GM12801 (cell line): ENCODE measurements around the gene COG5.

Experiments used
- TF ChIP-seq, protein P1 (sequence below): IDR thresholded peaks from one replicate; pipeline ENCODE4 v1.5.1; 2011; ENCODE audit warnings: control low read depth; ENCODE audit not compliant: insufficient read length; ENCODE audit errors: extremely low read depth

Gene COG5

DNA sequence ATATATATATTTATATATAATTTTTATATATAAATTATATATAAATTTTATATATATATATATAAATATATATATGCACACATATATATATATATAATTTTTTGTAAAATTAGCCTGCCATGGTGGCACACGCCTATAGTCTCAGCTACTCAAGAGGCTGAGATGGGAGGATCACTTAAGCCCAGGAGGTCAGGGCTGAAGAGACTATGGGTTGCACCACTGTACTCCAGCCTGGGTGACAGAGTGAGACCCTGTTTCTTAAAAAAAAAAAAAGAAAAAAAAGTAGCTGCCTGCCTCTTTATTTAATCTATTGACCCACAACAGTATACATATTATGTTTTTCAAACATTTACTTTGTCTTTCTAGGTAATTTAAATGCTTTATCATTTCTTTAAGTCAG lies 35.5 kb upstream of the COG5 start:
- TF ChIP-seq, protein P1, sequence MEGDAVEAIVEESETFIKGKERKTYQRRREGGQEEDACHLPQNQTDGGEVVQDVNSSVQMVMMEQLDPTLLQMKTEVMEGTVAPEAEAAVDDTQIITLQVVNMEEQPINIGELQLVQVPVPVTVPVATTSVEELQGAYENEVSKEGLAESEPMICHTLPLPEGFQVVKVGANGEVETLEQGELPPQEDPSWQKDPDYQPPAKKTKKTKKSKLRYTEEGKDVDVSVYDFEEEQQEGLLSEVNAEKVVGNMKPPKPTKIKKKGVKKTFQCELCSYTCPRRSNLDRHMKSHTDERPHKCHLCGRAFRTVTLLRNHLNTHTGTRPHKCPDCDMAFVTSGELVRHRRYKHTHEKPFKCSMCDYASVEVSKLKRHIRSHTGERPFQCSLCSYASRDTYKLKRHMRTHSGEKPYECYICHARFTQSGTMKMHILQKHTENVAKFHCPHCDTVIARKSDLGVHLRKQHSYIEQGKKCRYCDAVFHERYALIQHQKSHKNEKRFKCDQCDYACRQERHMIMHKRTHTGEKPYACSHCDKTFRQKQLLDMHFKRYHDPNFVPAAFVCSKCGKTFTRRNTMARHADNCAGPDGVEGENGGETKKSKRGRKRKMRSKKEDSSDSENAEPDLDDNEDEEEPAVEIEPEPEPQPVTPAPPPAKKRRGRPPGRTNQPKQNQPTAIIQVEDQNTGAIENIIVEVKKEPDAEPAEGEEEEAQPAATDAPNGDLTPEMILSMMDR = no peak

DNA sequence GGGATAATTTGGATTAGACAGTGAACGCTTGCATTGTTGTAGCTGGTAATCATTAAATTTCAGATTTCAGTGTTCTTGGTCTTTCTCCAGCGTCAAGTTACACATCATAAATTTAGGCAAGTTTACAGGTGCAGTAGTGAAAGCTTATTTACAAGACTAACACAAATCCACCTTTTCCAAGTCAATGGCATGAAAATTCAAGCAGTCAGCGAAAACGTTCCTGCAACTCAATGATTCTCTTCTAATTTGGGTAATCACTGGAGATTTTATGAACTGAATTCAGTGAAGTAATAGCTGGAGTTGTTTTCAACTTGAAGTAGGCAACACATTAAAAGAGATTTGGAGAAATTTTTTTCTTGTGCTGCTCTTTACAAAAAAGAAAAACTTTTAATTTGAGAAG lies 34.2 kb upstream of the COG5 start:
- TF ChIP-seq, protein P1 = no peak

DNA sequence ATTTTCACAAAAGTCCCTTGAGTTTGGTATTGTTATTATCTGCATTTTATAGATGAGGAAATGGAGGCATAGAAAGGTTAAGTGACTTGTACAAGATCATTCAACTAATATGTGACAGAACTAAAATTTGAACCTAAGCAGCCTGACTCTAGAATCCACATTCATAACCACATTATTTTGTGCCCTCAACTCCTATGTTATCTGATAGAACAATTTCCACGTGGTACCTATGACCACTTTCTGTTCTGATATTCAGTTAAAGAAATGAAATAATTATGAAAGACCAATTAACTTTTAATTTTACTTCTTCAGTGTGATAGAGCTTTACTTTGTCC lies 33.8 kb upstream of the COG5 start:
- TF ChIP-seq, protein P1 = no peak

DNA sequence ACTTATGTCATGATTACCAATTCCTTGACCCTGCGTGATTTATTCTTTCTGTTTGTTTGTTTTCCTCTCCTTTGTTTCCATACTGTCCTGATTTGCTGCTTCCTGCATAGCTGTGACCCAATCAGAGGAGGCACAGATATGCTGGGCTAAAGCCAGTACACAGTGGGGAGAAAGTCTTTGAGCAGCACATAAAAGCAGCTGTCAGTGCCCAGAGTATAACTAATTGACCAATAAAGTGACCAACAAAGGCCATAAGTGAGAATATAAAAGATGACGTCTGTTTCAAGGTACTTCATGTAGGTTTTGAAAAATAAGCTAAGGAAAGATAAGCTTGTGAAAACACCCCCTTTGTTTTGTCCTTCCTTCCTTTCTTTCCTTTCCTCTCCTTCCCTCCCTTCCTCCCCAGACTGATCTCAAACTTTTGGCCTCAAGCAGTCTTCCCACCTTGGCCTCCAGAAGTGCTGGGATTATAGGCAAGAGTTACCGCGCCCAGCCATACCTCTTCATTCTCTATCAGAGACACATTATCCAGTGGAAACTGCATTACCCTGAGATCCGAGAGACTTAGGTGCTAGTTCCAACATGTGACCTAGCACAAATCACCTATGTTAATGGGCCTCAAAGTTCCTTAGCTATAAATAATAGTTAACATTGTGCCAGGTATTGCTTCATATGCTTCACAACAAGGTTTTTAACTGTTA lies 33.3 kb upstream of the COG5 start:
- TF ChIP-seq, protein P1 = no peak

DNA sequence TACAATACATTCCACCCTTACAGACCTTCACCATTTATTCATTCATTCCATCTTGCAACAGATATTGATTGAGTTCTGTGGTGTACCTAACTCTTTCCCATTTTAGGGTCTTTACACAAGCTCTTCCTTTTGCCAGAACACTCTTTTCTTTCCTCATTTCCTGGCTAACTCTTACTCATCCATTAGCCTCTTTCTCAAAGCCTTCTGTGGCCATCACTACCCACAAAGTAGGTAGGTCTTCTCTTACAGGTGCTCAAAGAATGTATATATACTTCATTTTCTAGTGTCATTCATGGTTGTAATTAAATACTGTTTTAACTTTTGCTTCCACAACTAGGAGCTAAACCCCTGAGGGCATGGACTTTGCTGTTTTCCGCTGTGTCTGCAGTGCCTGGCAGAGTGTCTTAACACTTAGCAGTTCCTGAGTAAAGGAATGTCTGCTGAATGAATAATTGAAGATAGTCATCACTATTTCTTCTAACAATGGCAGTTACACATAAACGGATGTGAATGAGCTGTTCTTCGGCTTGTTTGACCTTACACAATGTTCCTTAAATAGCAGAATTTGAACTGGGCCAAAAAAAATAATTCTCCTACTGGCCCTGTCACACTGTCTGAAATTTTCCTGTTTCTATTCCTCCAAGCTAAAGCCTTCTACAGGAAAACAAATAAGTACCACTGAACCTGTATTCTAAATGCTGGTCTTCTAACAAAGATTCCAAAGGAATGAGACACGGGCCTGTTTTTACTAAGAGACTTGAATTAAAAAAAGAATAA lies 31.4 kb upstream of the COG5 start:
- TF ChIP-seq, protein P1 = no peak

DNA sequence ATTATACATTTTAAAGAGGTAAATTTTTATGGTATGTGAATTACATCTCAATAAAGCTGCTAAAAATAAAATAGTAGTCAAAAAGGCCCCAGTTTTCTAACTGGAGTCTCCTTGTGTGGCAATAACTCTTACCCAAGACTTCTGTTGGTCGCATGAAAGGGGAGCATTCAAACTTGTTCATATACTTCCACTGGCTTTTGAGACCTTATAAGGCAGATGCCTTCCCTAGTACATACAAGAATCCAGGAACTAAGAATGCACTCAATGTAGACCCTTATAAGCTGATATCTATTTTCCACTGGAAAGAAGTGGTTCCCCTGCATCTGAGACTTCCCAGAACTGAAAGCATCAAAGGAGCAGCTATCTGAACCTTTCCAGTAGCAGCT lies 29.3 kb upstream of the COG5 start:
- TF ChIP-seq, protein P1 = no peak

DNA sequence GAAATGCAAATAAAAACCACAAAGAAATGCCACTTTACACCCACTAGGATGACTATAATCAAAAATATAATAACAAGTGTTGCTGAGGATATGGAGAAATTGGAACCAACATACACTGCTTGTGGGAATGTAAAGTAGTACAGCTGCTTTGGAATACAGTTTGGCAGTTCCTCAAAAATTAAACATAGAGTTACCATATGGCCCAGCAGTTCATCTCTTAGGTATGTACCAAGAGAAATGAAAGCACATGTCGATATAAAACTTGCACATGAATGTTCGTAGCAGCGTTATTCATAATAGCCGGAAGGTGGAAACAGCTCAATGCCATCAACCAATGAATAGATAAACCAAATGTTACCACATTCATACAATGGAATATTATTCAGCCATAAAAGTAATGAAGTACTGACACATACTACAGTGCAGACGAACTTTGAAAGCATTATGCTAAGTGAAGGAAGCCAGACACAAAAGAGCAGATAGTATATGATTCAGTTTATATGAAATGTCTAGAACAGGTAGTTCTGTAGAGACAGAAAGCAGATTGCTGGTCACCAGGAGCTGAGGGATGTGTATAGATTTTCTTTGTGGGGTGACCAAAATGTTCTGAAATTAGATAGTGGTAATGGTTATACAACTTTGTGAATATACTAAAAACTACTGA lies 28.8 kb upstream of the COG5 start:
- TF ChIP-seq, protein P1 = no peak
